Glomerular visceral epithelial cell (primary cell): ENCODE results near the gene ZNF714.

Source experiments
- DNase-seq: peaks from one replicate; pipeline ENCODE4 v3.0.0-alpha.2; 2016; ENCODE audit errors: extremely low spot score

The ZNF714 gene

GRCh38 chr19:21082011-21082975 lies at the start of gene ZNF714:
ZNF714 (plus strand) TSS chr19:21082203; CDS start chr19:21098269, 16,066 bp downstream.
- peak; percentile 90 for DNase-seq

GRCh38 chr19:21045028-21045427 lies 37.0 kb upstream of the ZNF714 start:
- DNase-seq, result no peak

DNA sequence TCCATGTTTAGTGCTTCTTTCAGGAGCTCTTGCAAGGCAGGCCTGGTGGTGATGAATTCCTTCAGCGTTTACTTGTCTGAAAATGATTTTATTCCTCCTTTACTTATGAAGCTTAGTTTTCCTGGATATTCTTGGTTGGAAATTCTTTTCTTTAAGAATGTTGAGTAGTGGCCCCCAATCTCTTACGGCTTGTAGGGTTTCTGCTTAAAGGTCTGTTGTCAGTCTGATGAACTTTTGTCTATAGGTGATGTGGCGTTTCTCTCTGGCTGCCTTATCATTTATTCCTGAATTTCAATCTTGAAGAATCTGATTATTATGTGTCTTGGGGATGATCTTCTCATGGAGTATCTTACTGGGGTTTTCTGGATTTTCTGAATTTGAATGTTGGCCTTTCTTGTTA lies 35.5 kb upstream of the ZNF714 start:
- no peak for DNase-seq

- no peak for DNase-seq
Observed at GRCh38 chr19:21047716-21048115, 34.3 kb upstream of the ZNF714 start.

DNA sequence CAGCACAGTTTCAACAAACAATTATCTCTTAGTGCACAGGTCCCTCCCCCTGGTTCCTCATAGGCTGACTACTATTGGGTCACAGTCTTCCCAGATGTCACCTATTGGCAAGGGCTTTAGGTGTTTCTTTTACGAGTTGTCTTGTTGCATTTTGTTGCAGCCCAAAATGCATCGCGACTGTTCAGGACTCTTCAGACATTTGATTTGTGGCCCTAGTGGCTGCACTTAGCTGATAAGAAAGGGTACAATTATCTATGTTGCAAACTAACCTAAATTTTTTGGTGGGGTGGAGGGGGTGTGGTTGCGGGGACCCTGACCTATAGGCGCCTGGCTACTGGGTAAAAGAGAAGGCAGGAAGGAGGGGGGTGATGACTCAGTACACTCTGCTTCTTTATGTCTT lies 29.1 kb upstream of the ZNF714 start:
- DNase-seq, result no peak

DNA sequence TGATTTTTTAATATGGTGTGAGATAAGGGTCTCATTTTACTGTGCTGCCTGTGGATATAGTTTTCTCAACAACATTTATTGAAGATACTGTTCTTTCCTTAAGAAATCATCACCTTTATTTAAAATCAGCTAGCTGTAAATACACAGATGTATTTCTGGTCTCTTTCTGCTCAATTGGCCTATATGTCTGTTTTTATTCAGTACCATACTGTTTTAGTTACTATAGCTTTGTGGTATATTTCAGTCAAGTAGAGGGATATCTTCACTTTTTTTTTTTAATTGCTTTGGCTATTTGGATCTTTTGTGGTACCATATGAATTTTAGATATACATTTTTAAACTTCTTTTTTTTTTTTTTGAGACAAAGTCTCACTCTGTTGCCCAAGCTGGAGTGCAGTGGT lies 16.7 kb upstream of the ZNF714 start:
- no peak for DNase-seq

DNA sequence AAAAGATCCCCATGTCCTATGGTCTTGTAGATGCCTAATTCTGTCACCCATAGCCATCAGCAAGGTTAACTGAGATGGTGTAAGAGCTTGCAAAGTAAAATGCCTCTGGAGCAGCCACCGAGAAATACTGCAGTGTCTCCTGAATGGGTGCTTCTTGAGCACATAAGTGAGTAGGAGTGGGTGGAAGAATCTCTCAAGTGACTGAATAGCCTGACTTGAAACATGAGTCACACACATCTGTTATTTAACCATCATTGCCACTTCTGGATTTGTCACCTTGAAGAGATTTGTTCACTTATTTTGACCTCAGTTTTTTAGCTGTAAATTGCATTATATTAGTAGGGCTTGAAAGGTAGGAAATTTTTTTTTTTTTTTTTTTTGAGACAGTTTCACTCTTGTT lies 2.3 kb downstream of the ZNF714 start:
- DNase-seq, result peak; percentile 60

- no peak for DNase-seq
Observed at GRCh38 chr19:21087871-21088270, 5.9 kb downstream of the ZNF714 start.

DNA sequence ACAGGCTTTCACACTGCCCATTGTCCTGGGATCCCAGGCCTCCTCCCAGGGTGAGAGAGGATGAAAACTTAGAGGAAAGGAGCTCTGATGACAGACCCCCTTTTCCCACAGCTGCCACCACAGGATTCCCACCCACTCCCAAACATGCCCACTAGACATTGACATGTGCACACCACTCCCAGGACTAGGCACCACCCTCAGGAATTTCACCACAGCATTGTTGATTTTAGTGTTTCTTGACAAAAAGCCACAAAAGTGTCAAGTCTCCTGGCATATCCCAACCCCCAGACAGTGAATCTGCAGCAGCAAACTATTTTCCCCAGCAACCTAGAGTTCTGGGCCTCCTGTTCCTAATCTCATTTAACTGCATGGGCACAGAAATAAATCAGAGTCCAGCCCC lies 10.1 kb downstream of the ZNF714 start:
- peak; percentile 35 for DNase-seq

- no peak for DNase-seq
Observed at GRCh38 chr19:21094347-21095025, 12.5 kb downstream of the ZNF714 start.

GRCh38 chr19:21098291-21098690 lies 16.3 kb downstream of the ZNF714 start:
- no peak for DNase-seq

DNA sequence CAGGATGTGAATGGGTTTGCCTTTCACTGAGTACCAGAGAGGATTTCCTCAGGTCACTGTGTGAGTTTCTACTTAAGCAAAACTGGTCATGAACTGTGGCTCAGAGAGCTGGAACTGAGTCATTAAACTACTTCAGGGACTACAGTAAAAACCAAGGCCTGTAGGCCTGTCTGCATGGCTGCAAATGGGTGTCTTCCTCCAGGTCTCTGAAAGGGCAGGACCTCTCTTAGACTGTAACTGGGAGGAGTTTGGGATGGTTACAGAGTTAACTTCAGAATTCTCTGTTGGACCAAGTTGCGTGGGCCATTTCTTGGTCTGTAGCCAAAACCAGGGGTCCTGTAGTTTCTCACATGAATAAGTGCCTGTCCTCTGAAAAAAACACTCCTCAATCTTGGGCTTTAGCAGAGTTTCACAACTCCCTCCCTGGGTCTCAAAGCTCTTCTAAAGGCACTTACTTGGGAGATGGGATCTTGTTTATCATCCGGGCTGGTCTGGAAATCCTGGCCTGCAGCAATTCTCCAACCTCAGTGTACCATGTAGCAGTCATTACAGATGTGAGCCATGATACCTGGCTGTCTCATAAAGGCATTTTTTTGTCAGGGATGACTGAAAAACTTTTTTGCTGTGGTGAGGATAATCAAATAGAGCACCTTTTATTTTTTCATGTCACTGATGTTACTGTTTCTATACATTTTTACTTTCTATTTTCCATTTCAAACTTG lies 19.7 kb downstream of the ZNF714 start:
- no peak for DNase-seq

DNA sequence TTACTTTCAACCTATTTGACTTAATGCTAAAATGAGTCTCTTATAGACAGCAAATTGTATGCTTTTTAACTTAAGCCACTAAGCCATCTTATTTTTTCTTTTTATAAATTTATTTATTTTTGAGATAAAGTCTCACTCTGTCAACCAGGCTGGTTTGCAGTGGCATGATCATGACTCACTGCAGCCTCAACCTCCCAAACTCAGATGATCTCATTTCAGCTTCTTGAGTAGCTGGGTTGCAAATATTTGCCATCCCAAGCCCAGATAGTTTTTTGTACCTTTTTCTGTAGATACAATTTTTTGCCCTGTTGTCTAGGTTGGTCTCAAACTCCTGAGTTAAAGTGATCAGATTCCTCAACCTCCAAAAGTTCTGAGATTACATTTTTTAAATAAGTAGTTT lies 27.1 kb downstream of the ZNF714 start:
- DNase-seq, result peak; percentile 12

GRCh38 chr19:21110183-21110582 lies 28.2 kb downstream of the ZNF714 start:
- no peak for DNase-seq

DNA sequence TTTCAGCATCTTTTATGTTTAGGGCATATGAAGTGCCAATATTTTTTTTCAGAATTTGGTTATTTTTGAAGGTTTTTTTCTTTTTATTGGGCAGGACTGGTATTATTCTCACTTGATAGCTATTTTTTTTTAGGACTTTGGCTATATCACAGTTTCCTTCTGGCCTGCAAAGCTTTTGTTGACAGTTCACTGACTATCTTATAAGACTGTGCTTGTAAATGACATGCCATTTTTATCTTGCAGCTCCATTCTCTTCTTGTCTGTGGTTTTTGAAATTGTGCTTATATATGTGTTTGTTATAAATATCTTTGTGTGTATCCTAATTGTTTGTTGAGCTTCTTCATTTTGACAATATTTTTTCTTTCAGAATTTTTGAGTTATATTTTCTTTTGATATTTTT lies 33.4 kb downstream of the ZNF714 start:
- DNase-seq, result no peak

DNA sequence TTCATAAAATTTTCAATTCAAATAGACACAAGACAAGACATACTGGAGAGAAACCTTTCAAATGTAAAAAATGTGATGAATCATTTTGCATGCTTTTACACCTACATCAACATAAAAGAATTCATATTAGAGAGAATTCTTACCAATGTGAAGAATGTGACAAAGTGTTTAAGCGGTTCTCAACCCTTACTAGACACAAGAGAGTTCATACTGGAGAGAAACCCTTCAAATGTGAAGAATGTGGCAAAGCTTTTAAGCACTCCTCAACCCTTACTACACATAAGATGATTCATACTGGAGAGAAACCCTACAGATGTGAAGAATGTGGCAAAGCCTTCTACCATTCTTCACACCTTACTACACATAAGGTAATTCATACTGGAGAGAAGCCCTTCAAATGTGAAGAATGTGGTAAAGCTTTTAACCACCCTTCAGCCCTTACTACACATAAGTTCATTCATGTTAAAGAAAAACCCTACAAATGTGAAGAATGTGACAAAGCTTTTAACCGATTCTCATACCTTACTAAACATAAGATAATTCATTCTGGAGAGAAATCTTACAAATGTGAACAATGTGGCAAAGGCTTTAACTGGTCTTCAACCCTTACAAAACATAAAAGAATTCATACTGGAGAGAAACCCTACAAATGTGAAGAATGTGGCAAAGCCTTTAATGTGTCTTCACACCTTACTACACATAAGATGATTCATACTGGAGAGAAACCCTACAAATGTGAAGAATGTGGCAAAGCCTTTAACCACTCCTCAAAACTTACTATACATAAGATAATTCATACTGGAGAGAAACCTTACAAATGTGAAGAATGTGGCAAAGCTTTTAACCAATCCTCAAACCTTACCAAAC lies 35.3 kb downstream of the ZNF714 start:
- peak; percentile 63 for DNase-seq

- no peak for DNase-seq
Observed at GRCh38 chr19:21126078-21126477, 44.1 kb downstream of the ZNF714 start.

DNA sequence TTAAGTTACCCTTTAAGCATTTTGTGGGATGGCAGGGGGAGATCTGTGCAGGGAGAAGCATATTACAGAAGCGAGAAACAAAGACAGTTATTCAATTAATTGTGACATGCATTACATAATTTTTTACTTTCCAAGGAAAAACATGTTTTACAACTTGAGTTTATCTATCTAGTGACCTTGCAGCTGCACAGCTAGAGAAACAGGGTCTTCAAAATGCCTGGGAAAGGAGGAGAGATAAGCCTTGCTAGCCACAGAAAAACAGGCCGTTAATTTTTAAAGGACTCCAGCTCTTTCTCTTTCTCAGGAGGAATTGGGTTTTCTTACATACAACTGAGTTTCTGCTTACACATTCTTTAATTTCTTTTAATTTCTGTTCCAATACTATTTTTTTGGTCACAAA lies 45.0 kb downstream of the ZNF714 start:
- no peak for DNase-seq

GRCh38 chr19:21127898-21128297 lies 45.9 kb downstream of the ZNF714 start:
- DNase-seq, result no peak

DNA sequence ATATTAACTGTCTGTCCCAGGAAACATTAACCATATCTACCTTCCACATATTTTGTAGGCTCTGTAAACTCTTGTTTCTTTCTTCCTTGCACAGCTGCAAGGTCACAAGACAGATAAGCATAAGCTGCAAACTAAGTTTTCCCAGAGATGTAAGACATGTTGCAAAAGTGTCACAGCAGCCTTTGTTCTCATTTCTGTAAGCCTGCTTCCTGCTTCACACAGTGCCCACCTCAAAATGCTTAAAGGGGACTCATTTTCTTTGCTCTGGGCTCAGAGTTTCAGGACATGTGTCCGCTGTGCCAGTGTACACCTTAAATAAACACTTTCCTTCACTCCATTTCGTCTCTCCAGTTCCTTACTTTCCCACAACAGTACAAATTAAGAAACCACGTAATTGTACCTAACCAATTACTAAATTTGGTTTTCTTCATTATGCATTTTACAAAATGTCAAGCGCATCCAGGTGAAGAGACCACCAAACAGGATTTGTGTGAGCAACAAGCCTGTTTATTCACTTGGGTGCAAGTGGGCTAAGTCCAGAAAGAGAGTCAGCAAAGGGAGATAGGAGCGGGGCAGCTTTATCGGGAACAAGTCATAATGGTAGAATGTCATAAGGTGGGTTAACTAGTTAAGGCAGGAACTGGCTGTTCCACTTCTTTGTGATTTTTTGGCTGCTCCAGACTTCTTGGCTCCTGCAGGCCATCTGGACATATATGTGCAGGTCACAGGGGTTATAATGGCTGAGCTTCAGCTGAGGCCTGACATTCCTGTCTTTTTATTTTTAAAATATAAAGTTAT lies 47.1 kb downstream of the ZNF714 start:
- no peak for DNase-seq
